SK-N-SH treated with all-trans-retinoic acid at 6 μM for 48 hours (cell line): ENCODE measurements around the gene ZNF343.

Source experiments
- ATAC-seq: fragments of 200-7000 bp; cut with Tn5 transposase; 3 replicates; pipeline ENCODE4 v1.9.1; 2020; ENCODE audit warnings: mild to moderate bottlenecking, moderate library complexity
- ARNTL ChIP-seq: fragments of 450-650 bp; formaldehyde crosslinking; IDR thresholded peaks from 2 replicates; pipeline ENCODE4 v1.5.0; 2020; ENCODE audit warnings: low read depth, mild to moderate bottlenecking, moderate library complexity, borderline replicate concordance
- BACH2 ChIP-seq: fragments of 250-450 bp; sonication (Bioruptor Pico); IDR thresholded peaks from 2 replicates; pipeline ENCODE4 v1.9.0; 2021; ENCODE audit warnings: mild to moderate bottlenecking, borderline replicate concordance
- CREB5 ChIP-seq: fragments of 250-450 bp; sonication (Bioruptor Pico); IDR thresholded peaks from 2 replicates; pipeline ENCODE4 v1.5.1; 2020; ENCODE audit warnings: low read depth, mild to moderate bottlenecking, moderate library complexity
- CSDC2 ChIP-seq: fragments of 250-450 bp; sonication (Bioruptor Pico); IDR thresholded peaks from 2 replicates; pipeline ENCODE4 v1.5.0; 2020; ENCODE audit warnings: mild to moderate bottlenecking, moderate library complexity
- ESRRG ChIP-seq: fragments of 250-450 bp; sonication (Bioruptor Pico); IDR thresholded peaks from 2 replicates; pipeline ENCODE4 v1.6.1; 2021; ENCODE audit warnings: mild to moderate bottlenecking
- GLIS3 ChIP-seq: fragments of 250-450 bp; sonication (Bioruptor Pico); IDR thresholded peaks from 2 replicates; pipeline ENCODE4 v1.5.0; 2020; ENCODE audit warnings: mild to moderate bottlenecking, moderate library complexity
- ISL1 ChIP-seq: fragments of 250-450 bp; sonication (Bioruptor Pico); IDR thresholded peaks from 2 replicates; pipeline ENCODE4 v2.1.2; 2022; ENCODE audit warnings: mild to moderate bottlenecking, moderate library complexity
- OSR1 ChIP-seq: fragments of 250-450 bp; sonication (Bioruptor Pico); IDR thresholded peaks from 2 replicates; pipeline ENCODE4 v1.8.0; 2022; ENCODE audit warnings: moderate library complexity, mild to moderate bottlenecking, inconsistent platforms
- PATZ1 ChIP-seq: fragments of 250-450 bp; sonication (Bioruptor Pico); IDR thresholded peaks from 2 replicates; pipeline ENCODE4 v1.8.0; 2020; ENCODE audit warnings: mild to moderate bottlenecking, moderate library complexity, borderline replicate concordance
- POU6F1 ChIP-seq: fragments of 250-450 bp; sonication (Bioruptor Pico); IDR thresholded peaks from 2 replicates; pipeline ENCODE4 v1.8.0; 2021; ENCODE audit warnings: low read depth, mild to moderate bottlenecking, moderate library complexity, borderline replicate concordance
- PPARA ChIP-seq: fragments of 250-450 bp; sonication (Bioruptor Pico); IDR thresholded peaks from 2 replicates; pipeline ENCODE4 v1.5.0; 2020; ENCODE audit warnings: mild to moderate bottlenecking, borderline replicate concordance
- SNAI2 ChIP-seq: fragments of 250-450 bp; sonication (Bioruptor Pico); IDR thresholded peaks from 2 replicates; pipeline ENCODE4 v1.5.0; 2020; ENCODE audit warnings: mild to moderate bottlenecking, moderate library complexity
- TCF4 ChIP-seq: fragments of 250-450 bp; sonication (Bioruptor Pico); IDR thresholded peaks from 2 replicates; pipeline ENCODE4 v1.8.0; 2021; ENCODE audit warnings: mild to moderate bottlenecking, moderate library complexity, borderline replicate concordance
- TOX ChIP-seq: fragments of 250-450 bp; sonication (Bioruptor Pico); IDR thresholded peaks from 2 replicates; pipeline ENCODE4 v1.8.0; 2021; ENCODE audit warnings: mild to moderate bottlenecking, moderate library complexity, borderline replicate concordance
- ZC3H10 ChIP-seq: fragments of 250-450 bp; sonication (Bioruptor Pico); IDR thresholded peaks from 2 replicates; pipeline ENCODE4 v1.5.1; 2021; ENCODE audit warnings: mild to moderate bottlenecking, moderate library complexity
- ZFP3 ChIP-seq: fragments of 250-450 bp; sonication (Bioruptor Pico); IDR thresholded peaks from 2 replicates; pipeline ENCODE4 v1.5.0; 2020; ENCODE audit warnings: mild to moderate bottlenecking, moderate library complexity
- ZFP30 ChIP-seq: fragments of 450-650 bp; formaldehyde crosslinking; IDR thresholded peaks from 2 replicates; pipeline ENCODE4 v1.5.0; 2022; ENCODE audit warnings: mild to moderate bottlenecking, moderate library complexity
- ZNF565 ChIP-seq: fragments of 450-650 bp; formaldehyde crosslinking; conservative IDR thresholded peaks from 2 replicates; pipeline ENCODE4 v1.5.0; 2020; ENCODE audit warnings: low read depth, mild to moderate bottlenecking, moderate library complexity
- ZNF70 ChIP-seq: fragments of 450-650 bp; formaldehyde crosslinking; IDR thresholded peaks from 2 replicates; pipeline ENCODE4 v1.5.0; 2020; ENCODE audit warnings: mild to moderate bottlenecking, moderate library complexity
- ZNF8 ChIP-seq: fragments of 450-650 bp; formaldehyde crosslinking; IDR thresholded peaks from 2 replicates; pipeline ENCODE4 v1.5.0; 2020; ENCODE audit warnings: mild to moderate bottlenecking, moderate library complexity

The ZNF343 gene

DNA sequence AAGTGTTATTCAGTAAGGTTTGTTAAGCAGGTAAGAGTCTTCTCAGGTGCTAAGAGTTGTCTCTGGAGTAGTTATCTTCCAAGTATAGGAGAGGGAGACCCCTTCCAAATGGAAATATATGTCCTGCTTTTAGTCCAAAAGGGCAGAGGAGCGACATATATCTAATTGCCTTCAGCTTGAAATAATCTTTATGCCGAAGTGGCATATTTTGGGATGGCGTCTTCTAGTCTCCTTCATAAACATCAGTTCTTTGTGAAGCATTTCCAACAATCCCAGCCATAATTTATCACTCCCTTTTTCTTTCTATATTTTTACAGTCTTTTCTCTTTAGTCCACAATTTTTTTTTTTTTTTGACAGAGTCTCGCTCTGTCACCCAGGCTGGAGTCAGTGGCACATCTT lies 33.6 kb upstream of the ZNF343 start:
- TF ChIP-seq ZFP30 (CRISPR knock-in tag): no peak
- TF ChIP-seq ZNF565: no peak
- TF ChIP-seq CSDC2 (CRISPR knock-in tag): no peak
- no peak for TF ChIP-seq ESRRG (CRISPR knock-in tag)
- no peak for TF ChIP-seq PATZ1 (CRISPR knock-in tag)
- no peak for TF ChIP-seq ARNTL (CRISPR knock-in tag)
- no peak for TF ChIP-seq SNAI2
- TF ChIP-seq BACH2 (CRISPR knock-in tag): no peak
- no peak for TF ChIP-seq ZC3H10 (CRISPR knock-in tag)
- no peak for TF ChIP-seq ZFP3 (CRISPR knock-in tag)
- no peak for TF ChIP-seq TOX
- no peak for TF ChIP-seq GLIS3 (CRISPR knock-in tag)
- ATAC-seq: no peak

DNA sequence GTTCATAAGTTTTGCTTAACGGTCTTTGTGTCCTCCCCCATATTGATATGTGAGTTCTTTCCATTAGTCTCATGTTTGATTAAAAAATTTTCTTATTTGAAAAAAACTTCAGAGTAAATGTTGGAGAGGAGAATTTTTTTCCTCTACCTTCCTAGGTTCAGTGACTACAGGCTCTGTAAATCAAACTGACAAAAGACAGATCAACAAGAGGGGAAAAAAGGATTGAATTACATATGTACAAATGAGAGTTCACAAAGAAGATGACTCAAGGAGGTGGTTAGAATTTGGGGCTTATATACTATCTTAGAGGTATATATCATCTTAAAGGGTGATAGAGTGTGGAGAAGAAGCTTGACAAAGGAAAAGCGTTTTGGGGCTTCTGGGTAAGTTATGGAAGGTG lies 33.2 kb upstream of the ZNF343 start:
- no peak for TF ChIP-seq TCF4 (CRISPR knock-in tag)
- TF ChIP-seq ESRRG (CRISPR knock-in tag): no peak
- no peak for TF ChIP-seq ZC3H10 (CRISPR knock-in tag)
- TF ChIP-seq BACH2 (CRISPR knock-in tag): no peak
- no peak for TF ChIP-seq SNAI2
- TF ChIP-seq ZFP3 (CRISPR knock-in tag): no peak
- TF ChIP-seq TOX: no peak
- no peak for TF ChIP-seq ZFP30 (CRISPR knock-in tag)
- no peak for TF ChIP-seq ISL1 (CRISPR knock-in tag)
- TF ChIP-seq OSR1 (CRISPR knock-in tag): no peak
- TF ChIP-seq POU6F1: no peak
- no peak for TF ChIP-seq ZNF70 (CRISPR knock-in tag)
- TF ChIP-seq GLIS3 (CRISPR knock-in tag): no peak
- no peak for TF ChIP-seq CREB5
- no peak for TF ChIP-seq PPARA (CRISPR knock-in tag)
- no peak for TF ChIP-seq ARNTL (CRISPR knock-in tag)
- no peak for TF ChIP-seq ZNF565
- TF ChIP-seq PATZ1 (CRISPR knock-in tag): no peak
- no peak for ATAC-seq

DNA sequence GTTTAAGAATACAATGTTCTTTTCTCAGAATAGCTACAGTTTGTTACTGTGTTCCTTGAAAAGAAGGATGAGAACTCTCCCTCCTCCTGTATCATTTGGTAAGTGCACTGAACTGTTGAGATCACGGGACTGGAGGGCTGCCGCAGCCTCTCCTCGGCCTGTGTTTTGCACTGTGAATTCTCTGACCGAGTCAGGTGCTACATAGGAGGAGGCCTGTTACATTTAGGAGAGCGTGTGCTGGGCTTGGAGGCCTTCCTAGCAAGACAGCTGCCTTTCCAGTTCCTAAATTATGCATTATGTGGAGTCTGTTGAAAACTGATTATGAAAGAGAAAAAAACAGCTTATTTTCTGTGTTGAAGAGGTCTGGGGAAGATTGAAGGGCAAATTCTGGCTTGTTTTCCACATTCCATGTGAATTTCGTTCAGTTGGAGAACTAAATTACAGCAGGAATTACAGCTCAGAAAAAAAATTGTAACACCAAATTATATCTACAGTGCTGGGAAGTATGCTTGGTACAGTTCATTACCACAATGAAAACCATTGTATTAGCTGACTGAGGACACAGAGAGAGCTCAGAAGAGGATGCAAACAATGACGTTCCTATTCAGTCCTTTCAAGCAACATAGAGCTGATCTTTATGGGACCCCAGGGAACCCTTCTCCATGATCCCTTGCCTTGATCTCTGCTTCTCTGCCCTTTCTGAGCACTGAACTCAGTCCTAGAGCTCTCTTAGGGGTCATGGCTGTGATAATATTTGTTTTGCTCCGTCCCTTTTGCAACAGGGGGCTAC lies 30.4 kb upstream of the ZNF343 start:
- ATAC-seq: no peak
- TF ChIP-seq ZFP3 (CRISPR knock-in tag) (no peak), TOX (no peak)

DNA sequence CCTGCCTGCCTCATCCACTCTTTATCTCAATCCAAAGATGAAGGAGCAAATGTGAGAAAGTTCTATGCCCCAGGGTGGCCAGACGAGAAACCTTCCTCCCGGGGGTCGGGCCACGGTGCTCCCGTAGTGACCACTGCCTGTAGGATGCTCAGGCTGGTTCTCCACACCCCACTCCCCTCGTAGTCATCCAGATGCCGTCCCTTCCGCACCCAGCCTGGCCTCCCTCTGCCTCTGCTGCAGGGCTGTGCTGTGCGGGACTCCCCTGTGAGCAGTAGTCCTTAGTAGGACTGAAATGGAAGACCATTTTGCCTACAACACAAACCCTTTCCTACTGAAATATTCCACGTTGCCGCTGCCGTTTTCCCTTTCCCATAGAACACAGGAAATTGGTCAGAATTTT lies 29.6 kb upstream of the ZNF343 start:
- ATAC-seq: no peak

DNA sequence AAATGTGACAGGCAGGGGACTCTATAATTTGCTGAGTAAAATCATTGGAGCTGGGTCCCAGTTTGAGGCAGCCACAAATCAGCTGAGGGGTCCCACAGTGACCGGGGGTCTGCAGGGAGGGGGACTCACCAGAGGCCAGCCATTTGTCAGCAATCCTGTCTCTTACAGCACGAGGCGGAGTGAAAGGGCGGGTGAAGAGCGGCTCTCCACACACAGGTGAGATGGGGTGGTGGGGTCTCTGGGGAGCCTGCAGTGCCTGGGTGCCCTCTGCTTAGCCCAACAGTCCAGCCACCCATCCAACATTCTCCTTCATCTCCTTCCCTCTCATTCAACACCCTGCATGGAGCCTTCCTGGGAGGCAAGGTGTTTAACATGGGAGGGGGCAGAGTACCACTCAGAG lies 28.4 kb upstream of the ZNF343 start:
- TF ChIP-seq TOX: no peak
- no peak for TF ChIP-seq ZNF70 (CRISPR knock-in tag)
- TF ChIP-seq PPARA (CRISPR knock-in tag): no peak
- TF ChIP-seq TCF4 (CRISPR knock-in tag): no peak
- no peak for ATAC-seq

More for the DNA sequence above, 29.6 kb upstream of the ZNF343 start:
- TF ChIP-seq ZNF8 (CRISPR knock-in tag) (no peak), ARNTL (CRISPR knock-in tag) (no peak), SNAI2 (no peak)
